Central memory CD4-positive, alpha-beta T cell (primary cell): ENCODE measurements around the gene FAM228A.
"Not testable (repeated sequence)": the region's sequence is repeated elsewhere in the genome, so short reads cannot be mapped to it uniquely, and the experiment has no call there.

Experiments used
- DNase-seq: peaks from one replicate; pipeline ENCODE4 v3.0.0; 2022

FAM228A gene

DNA sequence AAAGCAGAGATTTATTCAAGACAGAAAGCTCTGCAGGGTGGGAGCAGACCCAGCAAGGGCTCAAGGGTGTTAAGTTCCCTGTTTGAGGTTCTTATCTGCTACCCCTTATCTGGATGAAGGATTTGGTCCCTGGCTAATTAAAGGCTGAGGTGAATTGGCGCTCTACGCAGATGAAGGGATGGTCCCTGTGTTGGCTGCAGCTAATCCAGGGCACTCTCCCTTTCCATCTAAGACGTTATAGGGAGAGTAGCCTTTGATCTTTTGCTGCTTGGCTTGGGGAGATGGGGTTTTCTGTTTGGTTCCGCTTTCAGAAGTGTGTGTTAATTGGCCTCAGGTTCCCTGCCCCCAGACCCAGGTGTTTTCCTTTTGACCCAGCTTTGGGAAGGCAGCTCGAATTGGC is 17.0 kb downstream of the FAM228A start:
- DNase-seq = no peak

DNA sequence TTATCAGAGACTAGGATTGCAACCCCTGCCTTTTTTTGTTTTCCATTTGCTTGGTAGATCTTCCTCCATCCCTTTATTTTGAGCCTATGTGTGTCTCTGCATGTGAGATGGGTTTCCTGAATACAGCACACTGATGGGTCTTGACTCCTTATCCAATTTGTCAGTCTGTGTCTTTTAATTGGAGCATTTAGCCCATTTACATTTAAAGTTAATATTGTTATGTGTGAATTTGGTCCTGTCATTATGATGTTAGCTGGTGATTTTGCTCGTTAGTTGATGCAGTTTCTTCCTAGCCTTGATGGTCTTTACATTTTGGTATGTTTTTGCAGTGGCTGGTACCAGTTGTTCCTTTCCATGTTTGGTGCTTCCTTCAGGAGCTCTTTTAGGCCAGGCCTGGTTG is 22.4 kb downstream of the FAM228A start:
- not testable (repeated sequence) for DNase-seq

DNA sequence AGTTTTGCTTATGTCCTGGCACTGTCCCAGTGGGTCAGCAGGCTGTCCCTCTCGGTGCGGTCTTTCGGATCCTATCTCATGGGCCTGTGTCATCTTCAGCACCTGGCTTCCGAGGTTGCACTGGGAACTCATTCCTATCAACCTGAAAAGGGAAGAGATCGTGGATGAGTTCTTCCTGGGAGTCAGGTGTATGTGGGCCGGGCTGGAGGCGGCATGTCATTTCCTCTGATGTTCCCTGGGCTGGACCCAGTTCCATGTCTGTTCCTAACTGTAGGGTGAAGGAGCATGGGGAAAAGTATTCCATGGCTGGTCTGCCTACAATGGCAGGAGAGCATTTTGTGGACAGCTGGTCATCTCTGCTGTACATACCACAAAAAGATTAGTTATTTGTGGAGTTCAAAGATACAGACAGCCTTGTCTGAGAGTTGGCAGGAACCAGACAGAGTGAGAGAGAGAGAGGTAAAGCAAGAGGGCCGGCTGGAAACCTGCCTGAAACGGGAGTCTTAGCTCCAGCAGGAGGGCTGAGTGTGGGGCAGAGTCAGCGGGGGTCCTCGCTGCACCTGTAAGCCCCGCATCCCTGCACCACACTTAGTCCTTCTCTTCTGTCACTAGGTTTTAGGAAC is 25.2 kb downstream of the FAM228A start:
- no peak for DNase-seq

DNA sequence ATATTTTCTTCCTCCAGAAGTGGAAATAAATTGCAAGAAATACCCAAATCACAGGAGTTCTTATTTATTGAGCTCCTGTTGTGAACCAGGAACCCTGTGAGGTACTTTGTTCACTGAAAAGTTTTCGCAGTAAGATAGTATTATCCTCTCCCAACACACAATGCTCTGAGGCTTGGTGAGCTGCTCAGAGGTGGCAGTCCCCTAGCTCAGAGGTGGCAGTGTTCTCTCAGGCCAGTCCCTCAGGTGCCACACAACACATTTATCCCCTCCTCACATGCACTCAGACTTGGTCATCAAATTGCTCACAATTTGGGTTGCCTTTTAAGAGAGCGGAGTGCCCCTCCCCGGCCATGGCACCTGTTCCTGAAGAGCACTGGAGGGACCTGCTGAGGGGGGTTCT is 25.9 kb downstream of the FAM228A start:
- no peak for DNase-seq

DNA sequence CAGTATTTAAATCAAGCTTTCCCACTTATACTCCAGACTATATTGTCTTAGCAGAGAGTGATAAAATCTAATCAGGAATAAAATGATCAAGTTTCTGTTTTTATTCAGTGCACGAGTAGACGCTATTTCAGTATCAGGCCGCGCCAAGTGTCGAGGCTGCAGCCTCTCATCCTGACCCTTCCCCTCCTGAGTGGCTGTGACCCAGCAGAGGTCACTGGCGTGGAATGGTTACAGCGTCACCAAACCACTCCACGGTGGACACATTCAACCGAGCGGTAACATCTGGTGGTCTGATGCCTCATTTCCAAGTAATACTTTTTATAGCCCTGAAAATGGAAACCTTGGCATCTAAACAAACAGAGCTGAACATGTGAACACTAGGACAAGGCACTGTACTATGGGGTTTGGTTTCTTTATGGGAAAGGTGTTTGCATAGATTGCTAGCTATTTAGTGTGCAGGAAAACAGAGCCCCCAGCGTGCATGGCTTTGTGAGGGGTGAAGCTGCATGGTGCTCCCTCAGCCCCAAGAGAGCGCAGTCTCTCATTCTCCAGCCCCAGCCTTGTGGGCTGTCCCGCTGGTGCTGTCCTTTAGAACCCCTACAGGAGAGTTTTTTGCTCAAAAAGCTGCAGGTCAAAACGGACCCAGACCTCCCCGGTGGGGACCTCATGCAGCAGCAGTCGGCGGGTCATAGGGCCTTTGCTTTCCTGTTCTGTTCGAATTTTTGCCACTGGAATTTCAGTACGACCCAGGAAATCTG is 28.4 kb downstream of the FAM228A start:
- no peak for DNase-seq

DNA sequence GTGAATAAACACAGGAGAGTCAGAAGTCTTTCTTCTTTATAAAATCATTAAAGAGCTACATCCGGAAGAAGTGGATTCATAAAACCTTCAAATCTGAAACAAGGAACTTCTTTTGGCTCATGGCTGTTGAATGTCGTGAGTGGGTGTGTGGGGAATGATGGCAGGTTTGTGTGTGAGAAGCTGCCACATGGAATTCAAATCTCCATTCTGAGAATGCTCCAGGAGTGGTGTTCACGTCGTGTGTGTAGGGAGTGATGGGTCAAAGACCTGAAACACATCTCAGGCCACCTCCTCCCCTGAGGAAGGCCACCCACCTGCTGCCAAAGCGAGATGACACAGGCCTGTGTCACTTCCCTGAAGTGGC is 28.9 kb downstream of the FAM228A start:
- DNase-seq = no peak

DNA sequence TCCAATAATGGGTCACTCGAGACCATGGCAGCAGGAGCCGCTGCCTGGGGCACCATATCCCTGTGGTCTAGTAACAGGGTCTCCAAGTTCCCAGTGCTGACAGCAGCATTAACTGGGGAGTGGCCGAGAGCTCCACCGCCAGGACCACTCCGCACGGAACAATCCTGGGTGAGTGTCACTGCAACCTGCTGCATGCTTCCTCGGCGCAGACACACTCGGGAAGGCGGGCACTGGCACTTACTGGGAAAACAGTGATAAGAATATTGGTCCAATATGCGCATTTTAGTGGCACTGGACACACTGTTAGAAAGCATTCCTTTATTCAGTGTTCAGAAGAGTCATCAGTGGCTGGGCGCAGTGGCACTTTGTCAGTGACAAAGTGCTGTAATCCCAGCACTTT is 29.7 kb downstream of the FAM228A start:
- no peak for DNase-seq

DNA sequence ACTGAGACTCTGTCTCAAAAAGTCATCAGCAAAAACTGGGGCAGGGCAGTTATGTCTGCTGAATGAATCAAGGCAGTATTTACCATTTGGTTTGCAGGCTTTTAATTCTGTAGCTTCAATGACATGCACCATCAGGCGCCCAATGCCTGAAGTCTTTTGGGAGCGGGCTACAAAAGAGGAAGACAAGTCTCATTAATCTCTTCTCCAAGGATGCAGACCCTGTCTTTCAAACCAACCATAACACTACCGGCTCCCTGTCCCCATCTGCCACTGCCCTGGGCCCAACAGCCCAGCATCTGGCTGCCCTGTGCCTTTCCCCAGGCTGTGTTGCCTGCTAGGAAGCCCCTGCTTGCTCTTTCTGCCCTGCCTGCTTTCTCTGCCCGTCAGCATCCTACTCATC is 30.3 kb downstream of the FAM228A start:
- no peak for DNase-seq

DNA sequence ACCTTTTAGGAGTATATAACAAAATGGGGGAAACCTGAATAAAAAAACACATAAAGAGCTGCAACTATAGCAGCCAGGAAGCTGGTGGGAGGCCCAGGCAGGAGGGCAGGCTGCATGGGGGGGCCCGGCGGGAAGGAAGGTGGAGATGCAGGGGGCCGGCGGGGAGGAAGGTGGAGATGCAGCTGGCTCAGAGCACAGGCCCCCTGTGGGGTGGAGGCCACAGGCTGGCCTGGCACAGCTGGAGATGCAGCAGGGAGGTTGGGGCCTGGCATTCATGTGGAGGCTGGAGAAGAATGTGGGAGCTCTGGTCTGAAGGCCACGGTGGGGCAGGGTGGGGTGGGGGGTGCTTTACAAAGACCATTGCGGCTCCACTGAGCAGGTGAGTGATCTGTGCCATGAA is 31.4 kb downstream of the FAM228A start:
- DNase-seq = no peak

DNA sequence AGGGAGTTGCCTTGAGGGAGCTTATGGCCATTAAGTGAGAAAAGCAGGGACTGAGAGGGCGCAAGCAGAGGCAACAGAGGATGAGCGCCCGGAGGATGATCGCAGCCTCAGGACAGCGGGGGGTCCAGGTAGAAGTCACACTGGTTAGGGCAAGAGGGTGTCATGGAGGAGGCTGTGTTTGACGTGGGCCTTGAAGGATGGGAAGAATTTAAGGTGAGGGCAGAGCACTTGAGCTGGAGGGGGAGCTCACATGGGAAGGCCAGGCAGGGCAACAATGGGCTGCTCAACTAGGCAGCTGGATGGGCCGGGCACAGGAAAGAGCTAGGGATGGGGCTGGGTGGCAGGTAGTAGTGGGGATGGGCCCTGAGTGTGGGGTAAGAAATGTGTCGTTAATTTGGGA is 31.9 kb downstream of the FAM228A start:
- no peak for DNase-seq

DNA sequence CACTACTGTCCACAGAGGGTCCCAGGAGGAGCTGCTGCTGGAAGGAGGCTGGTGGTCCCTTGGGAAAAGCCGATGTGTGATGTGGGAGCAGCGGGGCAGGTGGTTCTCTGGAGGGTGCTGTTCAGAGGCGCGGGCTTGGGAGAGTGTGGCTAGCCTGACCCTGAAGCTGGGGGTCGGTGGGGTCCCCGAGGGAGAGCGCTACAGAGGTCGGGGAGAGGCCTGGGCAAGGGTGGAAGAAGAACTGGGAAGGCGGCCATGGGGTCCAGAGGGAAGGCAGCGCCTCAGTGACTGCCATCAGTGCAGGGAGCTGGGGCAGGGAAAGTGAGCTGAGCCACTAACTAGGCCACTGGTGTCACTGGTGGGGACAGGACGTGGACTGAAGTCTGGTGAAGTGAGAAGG is 32.5 kb downstream of the FAM228A start:
- no peak for DNase-seq

DNA sequence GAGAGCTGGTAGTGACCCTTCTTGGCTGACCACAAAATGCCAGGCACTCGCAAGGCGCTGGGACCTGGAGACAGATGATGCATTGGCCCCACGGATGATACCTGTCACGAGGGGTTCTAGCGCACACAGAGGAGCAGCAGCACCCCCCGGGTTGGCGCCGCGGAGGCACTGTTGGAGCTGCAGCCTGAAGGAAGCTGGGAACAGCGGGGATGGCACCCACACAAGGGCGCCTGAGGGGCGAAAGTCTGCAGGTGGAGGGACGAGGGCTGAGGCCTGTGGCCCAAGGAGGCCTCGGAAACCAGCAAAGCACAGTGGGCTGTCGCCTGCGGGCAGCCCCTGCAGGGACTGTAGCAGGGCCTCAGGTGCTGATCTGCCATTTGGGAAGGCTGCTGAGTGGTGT is 33.6 kb downstream of the FAM228A start:
- no peak for DNase-seq

DNA sequence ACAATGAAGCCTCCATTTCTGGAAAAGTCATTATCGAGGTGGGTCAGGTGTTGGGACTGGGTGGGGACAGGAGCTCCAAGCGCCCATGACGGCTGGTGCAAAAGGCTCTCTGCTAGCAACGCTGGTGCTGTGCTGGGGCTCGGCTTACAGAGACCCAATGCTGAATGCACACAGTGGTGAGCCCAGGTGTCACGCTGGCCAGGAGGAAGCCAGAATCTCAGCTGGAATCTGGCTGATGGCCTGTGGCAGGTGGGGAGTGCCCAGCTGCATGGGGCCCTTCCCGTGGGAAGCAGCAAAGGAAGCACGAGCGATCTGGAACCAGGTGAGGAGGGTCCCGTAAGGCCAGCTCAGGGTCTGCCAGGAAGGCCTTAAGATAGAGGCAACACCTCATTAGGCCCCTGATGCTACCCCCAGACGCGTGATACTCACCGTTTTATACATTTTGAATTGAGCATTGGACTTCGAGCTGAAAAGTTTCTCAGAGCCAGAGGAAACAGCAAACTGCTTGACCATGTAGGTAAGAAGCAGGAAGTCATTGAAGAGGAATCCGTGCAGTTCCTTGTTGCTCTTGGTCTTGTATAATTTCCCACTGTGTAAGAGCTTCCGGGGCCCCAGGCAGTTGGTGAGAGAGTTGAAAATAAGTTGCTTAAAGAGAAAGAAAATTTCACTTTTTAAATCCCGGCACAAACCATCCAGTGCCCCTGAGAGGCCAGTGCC is 34.7 kb downstream of the FAM228A start:
- no peak for DNase-seq

DNA sequence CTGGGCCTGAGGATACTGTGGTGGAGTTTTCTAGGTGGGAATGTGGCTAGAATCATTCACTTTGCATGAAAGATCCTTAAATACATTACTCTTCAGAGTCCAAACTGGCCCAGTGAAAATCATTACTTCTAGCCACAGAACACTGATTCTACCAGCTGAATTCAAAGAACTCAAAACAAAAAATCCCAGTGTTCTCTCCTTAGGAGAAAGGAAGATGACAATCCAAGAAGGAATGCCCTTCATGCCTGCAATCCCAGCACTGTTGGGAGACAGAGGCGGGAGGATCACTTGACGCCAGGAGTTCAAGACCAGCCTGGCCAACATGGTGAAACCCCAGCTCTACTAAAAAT is 35.2 kb downstream of the FAM228A start:
- no peak for DNase-seq

DNA sequence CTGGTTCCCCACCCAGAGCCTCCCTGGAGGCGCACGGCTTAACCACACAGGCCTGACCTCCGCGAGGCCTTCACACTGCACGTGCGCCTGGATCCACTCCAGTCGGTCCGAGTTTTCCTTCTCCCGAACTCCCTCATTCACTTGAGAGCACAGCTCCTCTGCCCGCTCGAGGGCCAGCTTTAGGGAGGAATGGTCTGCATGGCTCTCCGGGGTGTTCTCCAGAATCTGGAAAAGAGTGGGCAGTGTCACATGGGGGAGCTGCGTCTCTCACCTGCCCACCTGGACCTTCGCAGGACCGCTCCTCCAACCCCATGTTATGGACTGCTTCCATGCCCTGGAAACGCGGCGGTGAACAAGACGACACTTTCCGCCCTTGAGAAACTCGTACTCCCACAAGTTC is 35.9 kb downstream of the FAM228A start:
- DNase-seq = no peak

DNA sequence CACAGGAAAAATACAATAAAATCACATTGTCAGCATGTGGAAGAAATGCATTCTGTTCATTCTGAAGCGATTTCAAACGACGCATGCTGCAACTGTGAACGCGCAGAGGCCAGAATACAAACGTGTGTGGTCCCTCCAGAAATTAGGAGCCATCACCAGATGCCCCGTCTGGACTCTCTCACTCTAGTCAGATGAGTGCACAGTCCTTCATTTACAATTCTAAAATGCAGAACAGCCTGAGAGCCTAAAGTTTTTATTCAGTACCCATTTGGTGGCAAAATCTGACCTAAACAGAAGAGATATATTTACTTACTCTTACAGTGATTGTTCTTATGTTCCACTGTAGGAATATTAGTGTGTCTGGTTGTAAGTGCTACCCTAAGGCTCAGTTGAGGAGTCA is 36.6 kb downstream of the FAM228A start:
- no peak for DNase-seq

DNA sequence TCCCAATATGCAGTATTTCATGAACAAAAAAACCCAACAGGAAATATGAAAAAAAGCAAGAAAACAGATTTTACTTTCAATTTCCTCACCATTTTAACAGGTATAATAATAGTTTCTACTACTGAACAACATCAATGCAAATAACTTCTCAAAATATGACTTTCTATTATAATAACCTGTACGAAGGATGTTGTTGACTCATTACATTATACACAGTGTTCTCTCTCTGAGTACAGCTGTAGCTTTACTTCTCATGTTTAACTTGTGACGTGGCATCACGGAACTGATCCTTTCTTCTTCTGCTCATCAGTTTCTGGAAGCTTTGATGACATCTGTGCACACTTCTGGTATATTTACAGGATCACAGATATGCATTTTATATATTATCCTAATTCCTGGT is 40.0 kb downstream of the FAM228A start:
- DNase-seq = no peak

DNA sequence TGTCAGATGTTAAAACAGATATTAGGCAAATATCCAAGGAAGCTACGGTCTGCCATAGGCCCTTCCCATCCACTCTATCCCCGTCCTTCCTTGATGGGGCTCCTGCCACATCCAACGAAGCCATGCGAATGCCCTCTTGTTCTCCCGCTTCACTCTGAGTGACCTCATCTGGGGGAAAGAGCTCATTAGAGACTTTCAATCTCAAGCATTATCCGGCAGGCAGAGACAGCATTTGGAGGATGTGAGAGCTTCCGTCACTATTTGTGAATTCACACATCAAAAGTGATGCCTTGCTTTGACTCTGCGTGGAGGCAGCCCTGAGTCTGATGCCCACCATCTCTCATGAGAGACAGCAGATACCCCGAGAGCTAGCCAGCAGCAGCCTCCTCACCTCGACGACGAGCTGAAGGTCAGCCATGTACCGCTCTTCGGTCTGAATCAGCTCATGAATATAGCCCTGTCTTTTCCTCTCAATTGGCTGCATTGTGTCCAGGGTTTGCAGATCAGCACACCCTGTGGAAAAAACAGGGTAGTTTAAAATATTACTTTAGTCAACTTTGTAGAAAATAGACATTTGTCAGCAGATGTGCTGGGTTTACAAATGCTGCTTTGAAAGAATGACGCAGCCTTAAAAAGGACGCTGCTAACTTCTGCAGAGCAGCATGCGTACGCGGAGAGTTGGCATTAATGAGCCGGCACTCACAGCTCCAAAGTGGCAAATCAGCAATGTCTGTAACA is 45.9 kb downstream of the FAM228A start:
- DNase-seq = no peak

DNA sequence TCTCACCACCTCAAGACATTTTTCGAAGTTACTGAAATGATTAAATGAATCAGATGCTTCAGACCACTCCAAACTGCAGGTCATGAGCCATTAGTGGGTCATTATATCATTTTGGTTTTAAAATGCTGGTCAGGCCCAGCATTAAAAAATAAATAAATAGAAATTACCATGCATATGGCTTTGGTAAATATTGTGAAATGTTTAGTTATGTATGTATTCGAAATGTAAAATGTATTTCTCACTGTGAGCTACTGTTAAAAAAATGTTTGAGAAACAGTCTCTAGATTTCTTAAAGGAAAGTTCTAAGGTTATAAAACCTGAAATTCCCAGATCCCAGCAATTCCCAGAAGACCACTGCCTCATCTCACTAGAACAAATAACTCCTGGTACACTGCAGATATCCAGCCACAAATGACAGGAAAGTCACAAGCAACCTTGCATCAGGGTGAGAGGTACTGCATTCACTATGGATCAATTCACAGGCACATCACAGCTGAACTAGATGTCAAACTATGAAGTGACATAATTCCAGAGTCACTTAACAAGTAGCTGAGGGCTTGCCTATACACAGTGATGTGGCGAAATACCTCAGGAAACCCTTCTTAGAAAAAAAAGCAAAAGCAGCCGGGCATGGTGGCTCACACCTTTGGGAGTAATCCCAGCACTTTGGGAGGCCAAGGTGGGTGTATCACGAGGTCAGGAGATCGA is 46.6 kb downstream of the FAM228A start:
- DNase-seq = no peak

DNA sequence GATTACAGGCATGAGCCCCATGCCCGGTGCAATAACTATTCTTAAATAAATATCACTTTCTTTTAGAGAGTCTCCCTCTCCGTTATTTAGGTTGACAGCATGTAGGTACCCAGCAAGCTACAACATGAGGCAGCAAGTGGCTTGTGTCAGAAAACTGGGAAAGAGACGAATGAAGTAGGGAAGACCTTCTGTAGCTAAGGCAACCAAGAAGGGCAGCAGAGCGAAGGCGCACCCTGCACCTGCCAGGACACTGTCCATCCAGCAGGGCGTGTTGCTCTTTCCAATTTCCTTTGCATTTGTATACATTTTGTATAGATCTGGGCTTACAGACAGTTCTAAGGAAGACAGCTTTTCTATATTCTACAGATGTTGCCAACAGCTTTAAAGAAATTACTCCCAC is 48.1 kb downstream of the FAM228A start:
- no peak for DNase-seq

DNA sequence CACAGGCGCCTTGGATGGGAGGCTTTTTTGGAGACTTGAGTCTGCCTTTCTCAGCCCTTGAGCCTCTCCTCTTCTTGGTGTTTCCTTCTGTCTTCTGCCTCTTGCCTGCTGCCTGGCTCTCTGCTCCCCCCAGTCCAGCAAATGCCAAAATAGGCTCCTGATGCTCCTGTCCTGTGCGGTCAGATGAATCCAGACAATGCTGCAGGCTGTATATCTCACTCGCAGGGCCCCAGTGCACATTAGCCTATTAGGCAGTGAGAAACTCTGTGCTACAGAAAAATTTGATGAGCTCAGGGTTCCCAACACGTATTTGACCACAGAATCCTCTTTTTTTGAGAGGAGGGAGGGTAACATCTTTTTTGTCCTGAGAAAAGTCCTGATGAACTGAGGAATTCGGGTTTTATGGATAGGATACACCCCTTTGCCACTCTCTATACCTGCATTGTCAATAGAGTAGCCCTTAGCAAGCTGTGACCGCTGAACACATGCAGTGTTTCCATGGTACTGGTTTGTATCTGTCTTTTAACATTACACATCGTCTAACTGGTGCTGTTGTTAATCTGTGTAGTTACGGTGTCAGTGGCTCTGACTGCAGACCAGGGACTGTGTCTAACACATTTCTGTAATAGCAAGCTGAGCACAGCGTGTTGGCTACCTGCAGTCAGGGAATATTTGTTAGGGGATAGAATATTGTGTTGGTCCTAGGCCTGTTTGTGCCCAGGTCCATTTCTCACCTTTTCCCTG is 50.8 kb downstream of the FAM228A start:
- DNase-seq = no peak

DNA sequence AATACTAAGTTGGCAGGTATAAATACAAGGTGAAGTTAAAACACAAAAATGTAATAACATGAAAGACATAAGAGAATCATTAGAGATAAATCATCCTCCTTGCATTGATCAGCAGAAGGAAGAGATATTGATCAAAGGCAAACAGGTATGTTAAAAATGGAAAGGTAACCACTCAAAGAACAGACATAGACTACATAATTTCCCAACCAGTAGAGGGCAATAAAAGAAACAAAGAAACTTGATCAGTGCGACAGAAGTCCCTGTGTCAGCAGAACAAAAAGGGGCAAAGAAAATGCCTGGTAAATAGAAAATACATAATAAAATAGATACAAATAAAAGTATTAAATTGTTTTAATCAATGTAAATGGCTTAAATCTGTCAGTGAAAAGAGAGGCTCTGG is 53.6 kb downstream of the FAM228A start:
- no peak for DNase-seq
